ENCODE data around the gene SV2C.

DNA sequence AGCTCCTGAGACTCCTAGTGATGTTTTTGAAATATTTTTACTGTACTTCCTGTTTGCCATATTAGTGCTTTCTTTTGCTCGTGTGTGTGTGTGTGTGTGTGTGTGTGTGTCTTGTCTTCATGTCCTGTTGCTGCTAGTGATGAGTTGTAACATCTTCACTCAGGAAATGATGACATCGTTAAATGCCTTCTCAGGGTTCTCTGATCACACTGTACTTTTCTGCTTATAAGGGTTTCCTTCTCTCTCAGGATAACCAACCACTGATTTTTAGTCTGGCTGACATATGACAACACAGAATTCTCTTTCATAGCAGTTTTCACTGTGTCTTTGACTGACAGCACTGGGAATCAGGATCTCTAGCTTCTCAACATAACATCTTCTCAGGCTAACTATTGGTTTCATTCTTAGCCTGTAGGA, 16.1 kb downstream of the SV2C start:
- TF ChIP-seq CTCF (IDR thresholded peaks at IDR 0.05) (no peak), OVOL2 (CRISPR knock-in tag; IDR thresholded peaks at IDR 0.05; ENCODE audit: borderline replicate concordance) (no peak), ZNF232 (CRISPR knock-in tag; IDR thresholded peaks at IDR 0.05) (no peak), CREB1 (CRISPR knock-in tag; IDR thresholded peaks at IDR 0.05) (no peak), ESRRA (CRISPR knock-in tag; IDR thresholded peaks at IDR 0.05; ENCODE audit: borderline replicate concordance) (no peak), ZBTB21 (CRISPR knock-in tag; IDR thresholded peaks at IDR 0.05; ENCODE audit: borderline replicate concordance) (no peak)
- TF ChIP-seq, protein P1, sequence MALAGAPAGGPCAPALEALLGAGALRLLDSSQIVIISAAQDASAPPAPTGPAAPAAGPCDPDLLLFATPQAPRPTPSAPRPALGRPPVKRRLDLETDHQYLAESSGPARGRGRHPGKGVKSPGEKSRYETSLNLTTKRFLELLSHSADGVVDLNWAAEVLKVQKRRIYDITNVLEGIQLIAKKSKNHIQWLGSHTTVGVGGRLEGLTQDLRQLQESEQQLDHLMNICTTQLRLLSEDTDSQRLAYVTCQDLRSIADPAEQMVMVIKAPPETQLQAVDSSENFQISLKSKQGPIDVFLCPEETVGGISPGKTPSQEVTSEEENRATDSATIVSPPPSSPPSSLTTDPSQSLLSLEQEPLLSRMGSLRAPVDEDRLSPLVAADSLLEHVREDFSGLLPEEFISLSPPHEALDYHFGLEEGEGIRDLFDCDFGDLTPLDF (CRISPR knock-in tag; IDR thresholded peaks at IDR 0.05), result no peak
